Liver (tissue), 9 donors: ENCODE measurements around the gene DAPK3. TPM values are rescaled to one million over a fixed set of nuclear protein-coding genes. Genes with fewer than 3 reads are reported as not detected.
"Not testable (repeated sequence)": the region's sequence is repeated elsewhere in the genome, so short reads cannot be mapped to it uniquely, and the experiment has no call there.

Source experiments
- DNase-seq: peaks from one replicate; pipeline ENCODE4 v3.0.0-alpha.2; 2017; ENCODE audit warnings: low spot score
- H3K27ac ChIP-seq, 2 donors: one replicate each; pipeline ENCODE4 v1.7.0; 2013; ENCODE audit warnings: inconsistent platforms in 2 of 2, low read length in 2 of 2, control low read depth in 1 of 2, low read depth in 1 of 2, mild to moderate bottlenecking in 1 of 2
- H3K27me3 ChIP-seq, 4 donors: one replicate each; pipeline versions ENCODE4 v1.6.1 to v1.7.0; 2013; ENCODE audit warnings: low read length in 3 of 4, inconsistent platforms in 1 of 4, mild to moderate bottlenecking in 1 of 4, moderate library complexity in 1 of 4; ENCODE audit not compliant: control insufficient read depth in 4 of 4, insufficient read depth in 4 of 4
- H3K36me3 ChIP-seq, 4 donors: one replicate each; pipeline versions ENCODE4 v1.6.1 to v1.7.0; 2013; ENCODE audit warnings: low read length in 3 of 4, mild to moderate bottlenecking in 3 of 4, low read depth in 1 of 4, moderate library complexity in 1 of 4; ENCODE audit not compliant: control insufficient read depth in 4 of 4, insufficient read depth in 3 of 4
- H3K4me1 ChIP-seq, 4 donors: one replicate each; pipeline versions ENCODE4 v1.6.1 to v1.7.0; 2013; ENCODE audit warnings: low read length in 3 of 4, mild to moderate bottlenecking in 3 of 4, moderate library complexity in 1 of 4; ENCODE audit not compliant: control insufficient read depth in 4 of 4, insufficient read depth in 4 of 4
- H3K4me3 ChIP-seq, 3 donors: one replicate each; pipeline versions ENCODE4 v1.6.1 to v1.7.0; 2013; ENCODE audit warnings: low read length in 3 of 3, control low read depth in 1 of 3, low read depth in 1 of 3, mild to moderate bottlenecking in 1 of 3
- H3K9ac ChIP-seq, 2 donors: one replicate each; pipeline ENCODE4 v1.7.0; 2013; ENCODE audit warnings: low read length in 2 of 2, mild to moderate bottlenecking in 2 of 2, moderate library complexity in 2 of 2, control low read depth in 1 of 2, low read depth in 1 of 2
- H3K9me3 ChIP-seq, 4 donors: one replicate each; pipeline versions ENCODE4 v1.6.1 to v1.7.0; 2013; ENCODE audit warnings: low read length in 3 of 4; ENCODE audit not compliant: control insufficient read depth in 4 of 4
- ATF3 ChIP-seq: IDR thresholded peaks from 2 replicates; pipeline ENCODE4 v1.6.1; 2016; ENCODE audit warnings: antibody characterized with exemption
- FOXA1 ChIP-seq: IDR thresholded peaks from 2 replicates; pipeline ENCODE4 v1.6.1; 2016; ENCODE audit warnings: antibody characterized with exemption
- FOXA2 ChIP-seq: IDR thresholded peaks from 2 replicates; pipeline ENCODE4 v1.6.1; 2016; ENCODE audit warnings: antibody characterized with exemption
- GABPA ChIP-seq, 2 donors: IDR thresholded peaks in 1 of 2; conservative IDR thresholded peaks in 1 of 2; 2 replicates each; pipeline ENCODE4 v1.6.1; 2016; ENCODE audit warnings: antibody characterized with exemption in 2 of 2, mild to moderate bottlenecking in 1 of 2, moderate library complexity in 1 of 2
- HNF4A ChIP-seq, 2 donors: conservative IDR thresholded peaks; 2 replicates each; pipeline ENCODE4 v1.6.1; 2016; ENCODE audit warnings: antibody characterized with exemption in 2 of 2, mild to moderate bottlenecking in 2 of 2
- NR2F2 ChIP-seq: IDR thresholded peaks from 2 replicates; pipeline ENCODE4 v1.6.1; 2016; ENCODE audit warnings: antibody characterized with exemption
- SP1 ChIP-seq: IDR thresholded peaks from 2 replicates; pipeline ENCODE4 v1.6.1; 2018; ENCODE audit warnings: antibody characterized with exemption, mild to moderate bottlenecking
- YY1 ChIP-seq: IDR thresholded peaks from 2 replicates; pipeline ENCODE4 v1.6.1; 2016; ENCODE audit warnings: antibody characterized with exemption, mild to moderate bottlenecking
- WGBS: extraction: QIAGEN DNeasy Blood & Tissue Kit; methylation state at CpG from one replicate; pipeline ENCODE4 v1.1.7; 2013; 5-methylcytosine and 5-hydroxymethylcytosine counted together
- polyA plus RNA-seq, 2 donors: library from polyadenylated mRNA; stranded (reverse) in 1 of 2; unstranded in 1 of 2; fragments of 200-250 nt in 1 of 2; fragments of >200 nt in 1 of 2; fragmentation: Nextera tagmentation in 1 of 2; extraction: Ambion mirVana in 1 of 2; gene quantifications; one replicate each; pipeline versions ENCODE4 v1.2.1 to v1.2.3, GENCODE V29; 2013 to 2015
- total RNA-seq, 2 donors: library from RNA; depleted of rRNA; stranded (reverse); fragments of >200 nt; gene quantifications; one replicate each; pipeline ENCODE4 v1.2.3, GENCODE V29; 2014
- TF ChIP-seq, protein P1 (sequence below): IDR thresholded peaks from 2 replicates; pipeline ENCODE4 v1.6.1; 2016; ENCODE audit warnings: antibody characterized with exemption
- donor health status: healthy.
- donor health status: healthy.
- donor health status: healthy.
- donor health status: healthy.
- donor health status: healthy.

DAPK3 gene
- total and polyA plus RNA-seq, 4 donors, result 3.0 to 29.5 (median 23.8) TPM

DNA sequence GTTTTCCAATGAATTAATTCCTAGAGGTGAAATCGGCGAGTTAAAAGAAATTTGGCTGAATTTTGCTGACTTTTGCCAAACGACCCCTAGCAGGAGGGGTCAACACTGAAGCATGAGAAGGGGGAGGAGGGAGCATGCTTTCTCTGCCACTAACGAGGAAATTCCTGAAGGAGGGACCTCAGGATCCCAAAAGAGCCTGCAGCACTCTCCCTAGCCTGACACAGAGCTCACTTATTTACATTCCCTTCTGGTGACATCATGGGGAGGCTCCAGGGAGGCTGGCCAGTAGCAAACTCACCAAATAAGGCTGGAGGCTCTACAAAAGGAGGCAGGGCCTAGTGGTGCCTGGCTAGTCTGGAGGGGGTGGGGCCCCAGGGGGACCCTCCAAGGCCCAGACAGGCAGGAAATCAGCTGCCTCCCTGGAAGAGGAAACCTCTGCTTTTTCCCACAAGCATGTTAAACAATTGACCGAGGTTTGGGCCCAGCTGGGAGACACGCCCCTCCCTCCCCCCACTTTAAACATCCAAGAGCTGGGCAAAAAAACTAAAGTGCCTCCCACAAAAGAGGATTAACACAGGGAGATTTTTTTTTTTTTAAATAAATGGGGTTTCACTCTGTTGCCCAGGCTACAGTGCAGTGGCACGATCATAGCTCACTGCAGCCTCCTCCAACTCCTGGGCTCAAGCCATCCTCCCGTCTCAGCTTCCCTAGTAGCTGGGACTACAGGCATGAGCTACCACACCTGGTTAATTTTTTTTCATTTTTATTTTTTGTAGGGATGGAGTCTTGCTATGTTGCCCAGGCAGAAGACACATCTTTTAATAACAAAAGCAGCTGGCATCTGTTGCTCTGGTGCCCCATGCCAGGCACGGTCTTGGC, 2.1 kb downstream of the DAPK3 start (continued):
- TF ChIP-seq SP1 (peak; percentile 54), FOXA2 (peak; percentile 94), GABPA (IDR thresholded peaks at IDR 0.05 in 1 of 2, conservative IDR thresholded peaks at IDR 0.05 in 1 of 2) (peak in 1 of 2 donors; percentile 60), ATF3 (peak; percentile 76), FOXA1 (peak; percentile 86), NR2F2 (peak; percentile 92)
- TF ChIP-seq, protein P1, sequence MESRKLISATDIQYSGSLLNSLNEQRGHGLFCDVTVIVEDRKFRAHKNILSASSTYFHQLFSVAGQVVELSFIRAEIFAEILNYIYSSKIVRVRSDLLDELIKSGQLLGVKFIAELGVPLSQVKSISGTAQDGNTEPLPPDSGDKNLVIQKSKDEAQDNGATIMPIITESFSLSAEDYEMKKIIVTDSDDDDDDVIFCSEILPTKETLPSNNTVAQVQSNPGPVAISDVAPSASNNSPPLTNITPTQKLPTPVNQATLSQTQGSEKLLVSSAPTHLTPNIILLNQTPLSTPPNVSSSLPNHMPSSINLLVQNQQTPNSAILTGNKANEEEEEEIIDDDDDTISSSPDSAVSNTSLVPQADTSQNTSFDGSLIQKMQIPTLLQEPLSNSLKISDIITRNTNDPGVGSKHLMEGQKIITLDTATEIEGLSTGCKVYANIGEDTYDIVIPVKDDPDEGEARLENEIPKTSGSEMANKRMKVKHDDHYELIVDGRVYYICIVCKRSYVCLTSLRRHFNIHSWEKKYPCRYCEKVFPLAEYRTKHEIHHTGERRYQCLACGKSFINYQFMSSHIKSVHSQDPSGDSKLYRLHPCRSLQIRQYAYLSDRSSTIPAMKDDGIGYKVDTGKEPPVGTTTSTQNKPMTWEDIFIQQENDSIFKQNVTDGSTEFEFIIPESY, result no peak

GRCh38 chr19:3967983-3968382, 2.9 kb downstream of the DAPK3 start:
- DNase-seq, H3K27me3 ChIP-seq, H3K4me3 ChIP-seq, H3K9ac ChIP-seq, H3K9me3 ChIP-seq: not testable (repeated sequence)
- H3K4me1 ChIP-seq, result peaks cover 4 to 25% (median 13%) of the 10 kb centered on the region in 4 donors
- peaks cover 0 to 32% (median 15%) of the 10 kb centered on the region in 4 donors for H3K36me3 ChIP-seq
- whole genome bisulfite sequencing, result 93% methylated on average over 12 of the region's 12 CpGs
- H3K27ac ChIP-seq, result peak overlapping the region; percentile 28 to 63

- no peaks in the 10 kb centered on the region for H3K27me3 ChIP-seq
- H3K36me3 ChIP-seq, result peaks cover under 1 to 44% (median 21%) of the 10 kb centered on the region in 4 donors
- WGBS, result 83% methylated on average over 30 of the region's 30 CpGs
- peaks cover 4 to 22% (median 13%) of the 10 kb centered on the region in 4 donors for H3K4me1 ChIP-seq
- no peak for DNase-seq
- peak; percentile 19 to 24 for TF ChIP-seq HNF4A (conservative IDR thresholded peaks at IDR 0.05)
- no peak for TF ChIP-seq YY1
- H3K27ac ChIP-seq, result peak overlapping the region in 1 of 2 donors; percentile 20
- H3K9me3 ChIP-seq, result no peaks in the 10 kb centered on the region
- H3K4me3 ChIP-seq, result no peak overlapping the region
- no peak overlapping the region for H3K9ac ChIP-seq
Measured at GRCh38 chr19:3966051-3967017, 4.6 kb downstream of the DAPK3 start.
